ENCODE data around the gene FAM117A. TPM values are rescaled to one million over a fixed set of nuclear protein-coding genes. Genes with fewer than 3 reads are reported as not detected.

FAM117A gene
- total RNA-seq, 1 donor from 2014 or later = 4.7 TPM

DNA sequence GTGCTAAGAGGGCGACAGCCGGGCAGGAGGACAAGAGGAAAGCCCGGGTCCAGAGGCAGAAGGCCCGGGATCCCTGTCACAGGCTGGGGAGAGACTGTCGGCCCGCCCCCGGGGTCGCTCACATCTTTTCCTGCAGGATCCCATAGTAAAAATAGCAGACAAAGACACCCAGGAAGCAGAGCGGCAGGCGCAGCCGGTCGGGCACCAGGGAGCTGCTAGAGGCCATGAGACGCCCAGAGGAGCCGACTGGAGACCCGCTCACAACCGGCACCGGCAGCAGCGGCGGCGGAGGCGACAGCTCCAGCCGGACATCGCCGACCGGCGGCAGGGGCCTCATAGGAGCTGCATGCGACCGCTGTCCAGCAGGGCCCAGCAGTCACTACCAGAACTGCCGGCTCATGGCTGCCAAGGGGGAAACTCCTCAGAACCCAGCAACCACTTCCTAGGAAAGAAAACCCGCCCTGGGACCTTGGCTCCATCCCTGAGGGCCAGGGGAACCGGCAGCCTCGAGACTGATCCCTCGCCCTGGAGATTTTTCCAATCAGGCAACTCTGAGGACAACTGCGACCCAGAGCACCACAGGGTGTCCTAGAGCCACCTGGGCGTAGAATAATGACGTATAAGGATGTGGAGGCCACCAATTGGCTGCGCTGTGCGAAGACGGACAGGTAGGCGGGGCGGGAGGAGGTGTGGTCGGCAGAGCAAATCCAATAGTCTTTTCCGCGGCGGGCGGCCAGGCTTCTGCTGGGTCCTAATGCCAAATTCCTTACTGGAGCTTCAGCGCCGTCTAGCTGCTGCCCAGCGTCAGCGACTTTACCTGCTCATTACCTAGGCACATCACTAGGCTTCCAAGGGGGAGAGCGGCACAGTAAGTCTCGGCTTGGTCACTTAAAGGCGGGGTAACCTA is 56.1 kb downstream of the FAM117A start, which contains the start of gene SLC35B1:
Gene SLC35B1, minus strand, starts transcription at position 357 of the 907 bp plus-strand sequence. Its CDS starts 131 bp downstream, at position 226.
- peak; percentile 92 for DNase-seq (ENCODE audit: low read depth)
- peak within 1 kb of the TSS; percentile 87 for H3K4me3 ChIP-seq (ENCODE audit: low read depth, low read length)
- TF ChIP-seq, protein P1, sequence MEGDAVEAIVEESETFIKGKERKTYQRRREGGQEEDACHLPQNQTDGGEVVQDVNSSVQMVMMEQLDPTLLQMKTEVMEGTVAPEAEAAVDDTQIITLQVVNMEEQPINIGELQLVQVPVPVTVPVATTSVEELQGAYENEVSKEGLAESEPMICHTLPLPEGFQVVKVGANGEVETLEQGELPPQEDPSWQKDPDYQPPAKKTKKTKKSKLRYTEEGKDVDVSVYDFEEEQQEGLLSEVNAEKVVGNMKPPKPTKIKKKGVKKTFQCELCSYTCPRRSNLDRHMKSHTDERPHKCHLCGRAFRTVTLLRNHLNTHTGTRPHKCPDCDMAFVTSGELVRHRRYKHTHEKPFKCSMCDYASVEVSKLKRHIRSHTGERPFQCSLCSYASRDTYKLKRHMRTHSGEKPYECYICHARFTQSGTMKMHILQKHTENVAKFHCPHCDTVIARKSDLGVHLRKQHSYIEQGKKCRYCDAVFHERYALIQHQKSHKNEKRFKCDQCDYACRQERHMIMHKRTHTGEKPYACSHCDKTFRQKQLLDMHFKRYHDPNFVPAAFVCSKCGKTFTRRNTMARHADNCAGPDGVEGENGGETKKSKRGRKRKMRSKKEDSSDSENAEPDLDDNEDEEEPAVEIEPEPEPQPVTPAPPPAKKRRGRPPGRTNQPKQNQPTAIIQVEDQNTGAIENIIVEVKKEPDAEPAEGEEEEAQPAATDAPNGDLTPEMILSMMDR (conservative IDR thresholded peaks at IDR 0.05; ENCODE audit: low read depth, low read length) = peak; percentile 78

DNA sequence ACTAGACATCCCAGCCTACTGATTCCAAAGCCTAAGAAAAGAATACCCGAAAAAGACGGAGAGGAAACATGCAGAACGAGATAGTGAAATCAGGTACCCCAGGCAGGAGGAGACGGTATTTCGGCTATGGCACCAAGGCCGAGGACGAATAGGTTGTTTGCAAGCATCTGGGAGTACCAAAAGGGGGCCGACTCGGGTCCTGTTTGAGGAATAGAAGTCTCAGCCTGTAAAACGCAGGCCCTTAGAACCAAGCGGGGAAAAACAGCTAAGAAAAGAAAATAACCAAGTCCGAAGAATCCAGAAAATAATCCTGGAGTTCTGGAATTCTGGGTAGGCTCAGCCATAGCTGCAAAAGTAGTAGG is 56.7 kb downstream of the FAM117A start:
- DNase-seq (ENCODE audit: low read depth) = no peak
- TF ChIP-seq, protein P1 (conservative IDR thresholded peaks at IDR 0.05; ENCODE audit: low read depth, low read length) = no peak
- peak overlapping the region; percentile 87 for H3K4me3 ChIP-seq (ENCODE audit: low read depth, low read length)

DNA sequence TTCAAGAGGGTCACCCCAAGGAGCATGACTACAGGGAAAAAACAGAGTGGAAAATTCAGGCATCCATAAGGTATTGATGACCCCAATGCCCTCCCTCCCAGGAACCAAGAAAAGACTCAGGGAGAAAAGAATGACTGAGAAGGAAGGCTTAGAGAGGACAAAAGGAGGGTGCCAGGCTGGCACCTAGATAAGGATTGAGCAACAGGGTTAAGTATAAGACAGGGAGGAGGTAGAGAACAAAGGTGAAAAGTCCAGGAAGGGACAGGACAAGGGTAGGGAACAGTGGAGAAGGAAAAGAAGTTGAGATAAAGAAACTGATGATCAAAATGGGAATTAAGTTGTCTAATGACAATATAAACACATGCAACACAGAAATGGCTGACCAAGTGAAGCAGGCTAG is 58.7 kb downstream of the FAM117A start:
- H3K4me3 ChIP-seq (ENCODE audit: low read depth, low read length) = no peak overlapping the region
- TF ChIP-seq, protein P1 (conservative IDR thresholded peaks at IDR 0.05; ENCODE audit: low read depth, low read length) = no peak
- no peak for DNase-seq (ENCODE audit: low read depth)

DNA sequence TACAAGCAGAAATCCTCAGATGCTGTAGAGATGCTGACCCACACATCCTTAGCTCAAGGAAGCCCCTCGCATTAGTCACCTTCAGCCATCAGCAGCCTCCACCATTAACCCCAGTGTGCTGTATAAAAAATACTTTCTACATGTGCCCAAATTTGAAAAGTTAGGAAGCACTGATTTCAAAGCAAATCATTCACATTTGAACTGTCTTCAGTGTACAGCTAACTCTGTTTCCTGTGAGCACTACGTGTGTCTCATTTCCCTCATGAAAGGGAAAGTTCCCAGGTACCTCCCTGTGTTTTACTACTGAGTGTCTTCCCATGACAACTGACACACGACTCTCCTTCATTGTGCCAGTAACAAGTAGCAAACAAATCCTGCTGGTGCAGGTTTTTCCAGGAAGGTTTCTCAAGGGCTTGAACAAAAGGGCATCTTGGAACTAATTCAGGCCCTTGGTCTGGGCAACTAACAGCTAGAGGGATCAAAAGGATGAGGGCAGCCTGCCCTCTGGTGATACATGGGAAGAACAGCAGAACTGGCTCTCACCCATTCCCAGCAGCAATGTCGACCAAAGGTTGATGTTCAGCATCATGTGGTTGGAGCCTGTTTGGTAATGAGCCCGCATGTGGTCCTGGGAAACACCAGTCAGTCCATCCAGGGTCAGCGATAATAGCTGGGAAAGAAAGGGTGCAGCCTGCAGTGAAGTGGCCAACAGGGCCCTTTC is 60.2 kb downstream of the FAM117A start:
- peak; percentile 46 for DNase-seq (ENCODE audit: low read depth)
- H3K4me3 ChIP-seq (ENCODE audit: low read depth, low read length) = no peak overlapping the region
- TF ChIP-seq, protein P1 (conservative IDR thresholded peaks at IDR 0.05; ENCODE audit: low read depth, low read length) = peak; percentile 82

DNA sequence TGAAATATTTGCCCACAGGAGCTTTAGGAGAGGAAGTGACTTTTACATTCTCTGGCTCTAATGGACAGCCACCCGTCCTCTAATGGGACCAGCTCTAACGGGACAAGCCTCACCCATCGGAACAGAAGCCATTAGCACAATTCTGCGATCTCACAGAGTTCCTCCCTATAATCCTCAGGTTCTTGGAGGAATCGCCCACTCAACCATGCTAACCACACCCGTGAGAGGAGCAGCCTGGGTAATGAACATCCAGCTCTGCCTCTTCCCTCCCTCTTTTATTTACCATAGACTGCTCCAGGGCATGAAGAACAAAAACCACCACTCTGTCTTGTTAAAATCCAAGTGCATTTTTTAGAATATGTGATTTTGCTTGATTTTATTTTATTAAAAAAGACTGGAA is 63.0 kb downstream of the FAM117A start:
- TF ChIP-seq, protein P1 (conservative IDR thresholded peaks at IDR 0.05; ENCODE audit: low read depth, low read length) = no peak
- H3K4me3 ChIP-seq (ENCODE audit: low read depth, low read length) = no peak overlapping the region
- no peak for DNase-seq (ENCODE audit: low read depth)

DNA sequence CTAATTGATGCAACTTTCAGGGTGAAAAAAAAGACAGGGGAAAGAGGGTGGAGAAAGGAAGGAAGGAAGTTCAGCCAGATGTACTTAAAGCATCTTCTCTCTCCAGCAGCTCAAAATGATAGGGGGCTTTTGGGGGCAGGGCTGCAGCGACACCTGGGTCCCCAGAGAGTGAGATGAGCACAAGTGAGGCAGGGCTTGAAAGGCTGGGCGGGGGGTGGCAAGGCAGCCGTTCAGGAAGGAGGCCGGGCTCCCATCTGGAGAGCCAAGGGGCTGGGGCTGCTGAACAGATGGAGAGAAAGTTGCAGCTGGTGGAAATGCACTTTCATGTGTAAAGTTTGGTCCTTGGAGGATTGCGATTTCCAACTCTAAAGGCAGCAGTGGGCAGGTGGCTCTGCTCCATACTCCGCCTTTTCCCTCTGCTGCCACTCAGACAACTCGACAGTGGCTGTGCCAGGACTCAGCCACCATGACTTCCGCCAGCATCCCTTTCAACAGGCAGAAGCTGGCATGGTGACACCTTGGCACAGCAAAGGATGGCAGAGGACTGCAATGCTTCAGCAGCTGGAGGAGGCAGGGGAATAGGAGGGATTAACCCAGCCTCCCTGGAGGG is 63.9 kb downstream of the FAM117A start:
- TF ChIP-seq, protein P1 (conservative IDR thresholded peaks at IDR 0.05; ENCODE audit: low read depth, low read length) = no peak
- DNase-seq (ENCODE audit: low read depth) = no peak
- no peak overlapping the region for H3K4me3 ChIP-seq (ENCODE audit: low read depth, low read length)

Measured in epithelial cell of proximal tubule (primary cell).